Kidney epithelial cell (primary cell): ENCODE measurements around the gene LARP4. TPM values are rescaled to one million over a fixed set of nuclear protein-coding genes. Genes with fewer than 3 reads are reported as not detected.
"Not testable (repeated sequence)": the region's sequence is repeated elsewhere in the genome, so short reads cannot be mapped to it uniquely, and the experiment has no call there.

ENCODE experiments used
- DNase-seq: peaks from one replicate; pipeline ENCODE4 v3.0.0-alpha.2; 2010; ENCODE audit warnings: low read depth
- H3K27me3 ChIP-seq: 2 replicates; pipeline ENCODE4 v1.6.0; 2011; ENCODE audit warnings: low read length; ENCODE audit not compliant: control insufficient read depth, insufficient read depth
- H3K36me3 ChIP-seq: 2 replicates; pipeline ENCODE4 v1.5.1; 2011; ENCODE audit warnings: low read length; ENCODE audit not compliant: control insufficient read depth, insufficient read depth
- H3K4me3 ChIP-seq: 2 replicates; pipeline ENCODE4 v1.5.1; 2011; ENCODE audit warnings: low read depth, mild to moderate bottlenecking, control low read depth, low read length
- CTCF ChIP-seq: IDR thresholded peaks from 2 replicates; pipeline ENCODE4 v1.5.1; 2011; ENCODE audit warnings: mild to moderate bottlenecking, moderate library complexity, low read length, control low read depth, inconsistent platforms; ENCODE audit not compliant: insufficient read depth, poor library complexity, severe bottlenecking
- total RNA-seq: library from RNA; depleted of rRNA; stranded (reverse); fragments of >200 nt; gene quantifications from 2 replicates; pipeline ENCODE4 v1.2.3, GENCODE V29; 2015

The LARP4 gene
- total RNA-seq, 1 donor from 2014 or later: 23.5 TPM

- DNase-seq: no peak
- H3K36me3 ChIP-seq: no peaks in the 10 kb centered on the region
- no peaks in the 10 kb centered on the region for H3K27me3 ChIP-seq
- no peak for TF ChIP-seq CTCF
- no peak overlapping the region for H3K4me3 ChIP-seq
Observed at GRCh38 chr12:50380761-50381325, 19.8 kb upstream of the LARP4 start.

- no peak for TF ChIP-seq CTCF
- H3K4me3 ChIP-seq: no peak overlapping the region
- no peak for DNase-seq
Observed at GRCh38 chr12:50387487-50387886, 13.2 kb upstream of the LARP4 start.

GRCh38 chr12:50387972-50388478 is 12.7 kb upstream of the LARP4 start:
- Histone ChIP-seq H3K36me3 (no peaks in the 10 kb centered on the region), H3K4me3 (no peak overlapping the region), H3K27me3 (no peaks in the 10 kb centered on the region)
- TF ChIP-seq CTCF: no peak
- no peak for DNase-seq

More at GRCh38 chr12:50387487-50387886, 13.2 kb upstream of the LARP4 start:
- Histone ChIP-seq H3K27me3 (no peaks in the 10 kb centered on the region), H3K36me3 (no peaks in the 10 kb centered on the region)

- H3K27me3 ChIP-seq, H3K36me3 ChIP-seq, H3K4me3 ChIP-seq, DNase-seq: not testable (repeated sequence)
Observed at GRCh38 chr12:50388793-50389192, 11.9 kb upstream of the LARP4 start.

GRCh38 chr12:50390316-50390741 is 10.4 kb upstream of the LARP4 start:
- peak; percentile 84 for DNase-seq
- H3K36me3 ChIP-seq: no peaks in the 10 kb centered on the region
- no peak overlapping the region for H3K4me3 ChIP-seq
- H3K27me3 ChIP-seq: no peaks in the 10 kb centered on the region
- no peak for TF ChIP-seq CTCF

GRCh38 chr12:50394469-50395029 is 6.1 kb upstream of the LARP4 start:
- no peak overlapping the region for H3K4me3 ChIP-seq
- no peaks in the 10 kb centered on the region for H3K36me3 ChIP-seq
- no peaks in the 10 kb centered on the region for H3K27me3 ChIP-seq
- no peak for DNase-seq
- TF ChIP-seq CTCF: no peak
